GM03348 (cell line): ENCODE results near the gene PDE9A.

Source experiments
- DNase-seq: peaks from one replicate; pipeline ENCODE4 v3.0.0; 2012; ENCODE audit warnings: low spot score

Gene PDE9A

GRCh38 chr21:42757826-42758655 lies 104.6 kb downstream of the PDE9A start:
- DNase-seq: no peak

GRCh38 chr21:42758721-42759593 lies 105.5 kb downstream of the PDE9A start:
- no peak for DNase-seq

GRCh38 chr21:42759594-42759927 lies 106.1 kb downstream of the PDE9A start:
- DNase-seq: no peak

DNA sequence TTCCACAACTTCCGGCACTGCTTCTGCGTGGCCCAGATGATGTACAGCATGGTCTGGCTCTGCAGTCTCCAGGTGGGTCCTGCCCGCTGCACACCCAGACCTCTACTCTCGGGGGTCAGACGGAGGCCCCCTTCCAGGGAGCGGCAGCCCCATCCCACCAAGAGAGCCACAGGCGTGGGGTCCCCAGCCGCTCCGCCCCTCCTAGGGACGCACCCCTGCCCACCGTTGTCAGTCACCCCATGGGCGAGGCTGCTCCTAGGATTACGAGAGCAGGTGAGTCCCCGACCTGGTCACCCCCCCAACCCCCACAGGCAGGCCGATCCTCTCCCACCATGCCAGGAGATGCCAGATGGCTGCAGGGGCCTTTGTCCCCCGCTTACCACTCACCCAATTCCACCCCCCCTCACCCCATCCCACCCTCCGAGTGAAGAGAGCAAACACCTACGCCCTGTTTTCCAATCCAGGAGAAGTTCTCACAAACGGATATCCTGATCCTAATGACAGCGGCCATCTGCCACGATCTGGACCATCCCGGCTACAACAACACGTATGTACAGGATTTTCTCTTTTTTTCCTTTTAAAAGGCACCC lies 107.0 kb downstream of the PDE9A start:
- no peak for DNase-seq

- no peak for DNase-seq
Observed at GRCh38 chr21:42760951-42761751, 107.7 kb downstream of the PDE9A start.

DNA sequence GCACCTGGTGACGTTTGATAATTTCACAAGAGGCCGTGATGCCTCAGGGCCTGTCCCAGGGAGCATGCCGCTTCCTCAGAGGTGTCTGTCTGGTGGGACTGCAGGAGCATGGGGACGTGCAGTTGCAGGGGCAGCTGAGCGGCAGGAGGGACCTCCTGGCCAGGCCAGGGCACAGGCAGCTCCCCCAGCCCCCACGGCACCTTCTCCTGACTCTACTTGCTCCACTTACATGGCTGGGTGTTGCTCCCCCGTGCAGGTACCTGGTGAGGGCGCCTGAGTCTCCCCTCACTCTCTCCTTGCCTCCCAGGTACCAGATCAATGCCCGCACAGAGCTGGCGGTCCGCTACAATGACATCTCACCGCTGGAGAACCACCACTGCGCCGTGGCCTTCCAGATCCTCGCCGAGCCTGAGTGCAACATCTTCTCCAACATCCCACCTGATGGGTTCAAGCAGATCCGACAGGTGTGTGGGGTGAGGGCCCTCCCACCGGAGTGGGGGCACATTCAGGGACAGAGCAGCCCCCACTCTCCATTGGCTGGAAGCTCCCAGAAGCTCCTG lies 108.4 kb downstream of the PDE9A start:
- DNase-seq: no peak

DNA sequence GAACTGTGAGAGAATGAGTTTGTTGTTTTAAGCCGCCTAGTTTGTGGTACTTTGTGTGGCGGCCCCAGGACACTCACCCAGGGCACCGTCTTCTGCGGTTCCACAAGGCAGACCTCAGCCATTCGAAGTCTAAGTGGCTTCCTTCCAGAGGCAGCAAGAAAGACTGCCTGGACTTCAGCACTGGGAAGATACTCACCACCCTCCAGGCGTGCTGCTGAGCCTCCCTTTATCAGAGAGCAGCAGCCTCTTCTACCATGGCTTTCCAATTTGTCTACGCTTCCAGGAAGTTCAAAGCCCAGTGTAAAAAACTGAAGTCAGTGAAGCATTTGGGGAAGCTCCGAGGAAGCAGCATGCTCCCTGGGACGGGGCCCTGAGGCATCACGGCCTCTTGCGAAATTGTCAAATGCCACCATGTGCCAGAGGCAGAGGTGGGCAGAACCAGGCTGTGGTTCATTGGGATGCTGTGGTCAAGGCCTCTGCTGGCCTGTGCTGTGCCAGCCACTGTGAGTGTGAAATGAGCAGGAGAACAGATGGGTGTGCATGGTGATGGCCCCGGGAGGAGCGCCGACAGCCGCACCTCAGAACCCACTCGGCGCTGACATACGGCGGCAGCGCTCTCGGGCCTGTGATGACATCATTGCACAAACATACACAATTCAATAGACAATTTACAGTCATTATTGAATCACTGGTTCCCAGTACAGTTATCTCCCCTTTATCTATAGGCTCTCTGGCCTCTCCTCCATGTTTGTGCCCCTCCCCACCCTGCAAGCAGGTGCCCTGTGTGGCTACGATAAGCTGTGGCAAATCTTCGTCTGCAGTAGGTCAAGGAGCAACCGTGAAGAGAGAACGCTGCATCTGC lies 110.4 kb downstream of the PDE9A start:
- no peak for DNase-seq

- DNase-seq: no peak
Observed at GRCh38 chr21:42764443-42764760, 111.0 kb downstream of the PDE9A start.

GRCh38 chr21:42764883-42765282 lies 111.5 kb downstream of the PDE9A start:
- no peak for DNase-seq

DNA sequence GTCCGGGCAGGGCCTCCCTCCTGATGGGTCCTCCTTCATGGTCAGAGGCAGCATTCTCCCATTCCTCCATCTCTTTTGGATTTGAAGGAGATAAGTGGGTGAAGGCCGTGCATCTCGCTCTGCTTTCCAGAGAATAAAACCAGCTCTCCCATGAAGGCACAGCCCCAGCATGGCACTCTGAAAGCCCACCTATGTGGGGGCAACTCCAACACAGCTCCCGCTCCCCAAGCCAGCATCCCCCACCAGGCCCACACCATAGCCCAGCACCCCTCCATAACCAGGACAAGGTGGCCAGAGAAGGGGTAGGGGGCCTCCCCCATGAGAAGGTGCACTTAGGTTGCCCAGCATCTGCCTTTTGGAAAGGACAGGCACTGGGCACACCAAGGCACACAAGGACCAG lies 112.2 kb downstream of the PDE9A start:
- DNase-seq: no peak

DNA sequence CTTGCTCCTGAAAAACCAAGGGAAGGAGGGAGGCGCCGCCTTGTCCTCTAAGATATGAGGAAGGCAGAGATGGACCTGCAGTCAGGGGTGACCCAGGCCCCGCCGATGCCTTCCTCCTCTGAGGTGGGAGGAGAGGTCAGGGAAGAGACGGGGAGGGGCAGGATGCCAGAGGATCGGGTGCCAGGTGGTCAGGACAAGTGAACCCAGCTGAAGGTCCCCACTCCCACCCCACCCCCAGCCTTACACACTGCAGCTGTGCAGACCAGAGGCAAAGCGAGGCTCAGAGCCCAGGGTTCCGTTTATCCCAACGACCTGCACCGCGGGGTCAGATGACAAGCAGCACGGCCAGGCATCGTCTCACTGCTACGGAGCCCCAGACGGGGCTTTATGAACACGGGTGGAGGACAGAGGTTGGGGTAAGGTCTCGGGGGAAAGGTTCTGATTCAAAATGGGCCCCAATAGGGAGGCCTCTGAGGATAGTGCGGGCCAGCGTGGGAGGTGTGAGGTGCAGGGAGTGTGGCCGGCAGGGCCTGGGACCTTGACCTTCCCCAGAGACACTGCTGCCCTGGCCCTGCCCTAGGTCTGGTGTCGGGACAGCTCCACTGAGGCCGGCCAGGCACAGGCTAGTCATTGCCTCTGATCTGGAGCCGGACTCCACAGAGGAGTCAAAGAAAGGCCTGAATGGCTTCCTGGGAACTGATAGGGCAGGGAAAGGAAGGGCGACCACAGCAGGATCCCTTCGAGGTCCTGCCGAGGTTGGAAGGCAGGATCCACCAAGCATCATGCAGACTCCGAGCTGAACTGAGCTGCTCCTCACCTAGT lies 113.5 kb downstream of the PDE9A start:
- no peak for DNase-seq

DNA sequence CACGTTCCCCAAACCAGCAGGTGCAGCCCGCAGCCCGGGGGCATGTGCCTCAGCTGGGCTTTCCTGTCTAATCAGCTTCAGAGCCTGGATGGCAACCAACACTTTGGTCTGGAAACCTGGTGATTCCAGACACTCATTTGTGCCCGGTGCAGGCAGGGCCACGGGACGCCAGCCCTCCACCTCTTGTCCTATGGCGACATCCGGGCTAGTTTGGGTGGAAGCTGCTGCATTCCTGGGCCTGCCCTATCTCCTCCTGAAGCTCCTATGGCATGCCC lies 114.1 kb downstream of the PDE9A start:
- no peak for DNase-seq

DNA sequence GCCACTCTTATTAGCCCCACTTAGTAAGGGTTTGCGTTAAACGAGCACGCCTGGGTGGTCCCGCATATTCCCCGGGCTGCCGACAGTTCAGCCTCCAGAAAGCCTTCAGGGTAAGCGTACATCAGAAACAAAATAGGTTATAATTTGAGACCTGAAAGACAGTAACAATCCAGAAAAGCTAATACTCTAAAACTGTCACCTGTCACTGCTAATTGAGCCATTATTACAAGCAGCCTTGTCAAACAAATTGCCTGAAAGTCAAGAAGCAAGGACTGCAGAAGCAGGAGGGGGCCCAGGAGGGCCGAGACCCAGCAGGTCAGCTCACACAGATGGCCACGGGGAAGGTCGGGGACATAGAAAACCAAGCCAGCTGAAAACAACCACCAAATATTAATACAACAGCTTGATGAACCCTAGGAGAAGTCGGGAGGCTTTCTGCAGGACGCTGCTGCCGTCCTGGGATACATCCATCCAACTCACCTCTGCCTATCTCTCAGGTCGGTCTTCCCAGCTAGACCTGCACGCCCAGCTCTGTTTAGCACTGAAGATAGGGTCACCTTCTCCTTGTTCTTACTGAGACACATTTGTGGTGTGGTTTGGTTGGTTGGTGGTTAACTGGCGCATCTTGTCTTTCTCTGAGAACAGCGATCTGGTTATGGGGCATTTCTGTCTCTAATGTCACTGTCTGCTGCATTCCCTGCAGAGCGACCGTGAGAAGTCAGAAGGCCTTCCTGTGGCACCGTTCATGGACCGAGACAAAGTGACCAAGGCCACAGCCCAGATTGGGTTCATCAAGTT lies 115.1 kb downstream of the PDE9A start:
- no peak for DNase-seq

- no peak for DNase-seq
Observed at GRCh38 chr21:42769183-42769819, 115.9 kb downstream of the PDE9A start.

DNA sequence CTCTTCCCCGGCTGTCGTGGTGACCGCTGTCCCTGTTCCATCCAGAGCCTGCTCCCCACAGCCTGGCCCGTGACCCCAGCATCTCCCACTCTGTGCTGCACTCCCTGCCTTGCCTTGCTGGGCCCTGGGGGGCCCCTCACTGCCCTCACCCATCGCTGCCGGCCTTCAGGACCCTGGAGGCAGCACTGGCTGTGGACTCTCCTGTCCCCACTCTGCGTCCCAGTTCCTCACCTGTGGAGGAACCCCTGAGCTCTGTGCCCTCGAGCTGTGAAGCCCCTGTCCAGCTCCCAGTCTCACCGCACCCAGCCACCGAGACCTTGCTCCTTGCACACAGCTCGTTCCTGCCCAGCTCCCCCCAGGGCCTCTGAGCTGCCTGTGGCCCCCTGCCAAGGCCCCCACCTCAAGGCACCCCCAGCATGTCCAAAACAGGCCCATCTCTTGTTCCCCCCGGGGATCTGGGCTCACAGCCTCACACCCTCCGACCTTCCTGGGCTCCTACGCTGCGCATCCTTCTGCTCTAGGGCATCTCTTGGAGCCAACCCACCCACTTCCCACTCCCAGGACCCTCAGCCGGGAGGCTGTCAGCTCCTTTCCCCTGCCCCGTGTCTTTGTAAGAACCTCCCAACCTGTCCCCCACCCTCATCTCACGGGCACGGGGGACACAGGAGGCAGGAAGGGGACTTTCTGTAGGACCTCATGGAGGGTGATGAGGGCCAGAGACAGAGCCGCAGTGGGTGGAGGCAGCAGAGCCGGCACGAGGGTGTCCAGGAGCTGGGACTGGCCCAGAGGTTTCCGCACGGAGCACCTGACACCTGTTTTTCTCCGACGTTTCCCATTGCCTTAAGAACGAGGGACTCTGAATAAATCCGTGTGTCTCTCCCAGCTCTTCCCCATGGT lies 116.6 kb downstream of the PDE9A start:
- DNase-seq: no peak

- no peak for DNase-seq
Observed at GRCh38 chr21:42770717-42771502, 117.5 kb downstream of the PDE9A start.

GRCh38 chr21:42771503-42771805 lies 118.0 kb downstream of the PDE9A start:
- no peak for DNase-seq
